Measurements from ENCODE around the gene CASP10. TPM values are rescaled to one million over a fixed set of nuclear protein-coding genes. Genes with fewer than 3 reads are reported as not detected.

CASP10 gene
- total and polyA plus RNA-seq, 9 of the 15 experiments (the other 6 are each of a cell fraction or from before 2014, with no cell fraction given), result 7.1 to 20.4 (median 10.8) TPM

DNA sequence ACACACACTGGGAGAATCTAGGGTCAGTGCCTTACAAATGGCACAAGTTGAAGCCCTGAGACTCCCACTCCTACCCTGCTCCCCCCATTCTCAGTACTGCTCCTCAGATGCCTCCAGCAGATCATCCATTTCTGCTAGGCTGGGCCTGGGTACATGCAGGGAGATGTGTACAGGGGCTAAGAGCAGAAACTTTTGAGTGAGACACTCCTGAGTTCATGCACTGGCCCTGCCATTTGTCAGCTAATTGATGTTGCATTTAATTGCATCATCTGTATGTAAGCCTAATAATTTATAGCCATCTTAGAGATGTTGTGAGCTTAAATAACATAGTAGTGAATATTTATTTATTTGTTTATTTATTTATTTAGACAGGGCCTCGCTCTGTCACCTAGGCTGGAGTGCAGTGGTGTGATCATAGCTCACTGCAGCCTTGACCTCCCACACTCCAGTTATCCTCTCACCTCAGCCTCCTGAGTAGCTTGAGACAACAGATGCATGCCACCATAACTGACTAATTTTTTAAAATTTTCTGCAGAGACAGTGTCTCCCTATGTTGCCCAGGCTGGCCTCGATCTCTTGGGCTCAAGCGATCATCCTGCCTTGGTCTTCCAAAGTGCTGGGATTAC, 72.6 kb downstream of the CASP10 start (continued):
- TF ChIP-seq MITF (IDR thresholded peaks at IDR 0.05) (no peak), CEBPB (tag; IDR thresholded peaks at IDR 0.05) (peak; percentile 30), XRCC4 (IDR thresholded peaks at IDR 0.05; ENCODE audit: extremely low read depth, insufficient read depth, insufficient read length) (no peak), XRCC3 (IDR thresholded peaks at IDR 0.05) (no peak), FOSL1 (tag; conservative IDR thresholded peaks at IDR 0.05) (no peak), ZNF165 (CRISPR knock-in tag; IDR thresholded peaks at IDR 0.05; ENCODE audit: borderline replicate concordance) (no peak), PTRF (tag; IDR thresholded peaks at IDR 0.05) (no peak), SLC30A9 (CRISPR knock-in tag; IDR thresholded peaks at IDR 0.05) (no peak), SMAD4 (CRISPR knock-in tag; conservative IDR thresholded peaks at IDR 0.05) (0 out of 2 replicates have a peak, but pooled peaks have one; percentile 22), ZNF239 (CRISPR knock-in tag; IDR thresholded peaks at IDR 0.05) (no peak), ZNF347 (CRISPR knock-in tag; IDR thresholded peaks at IDR 0.05; ENCODE audit: low read depth) (no peak), ZC3H11A (IDR thresholded peaks at IDR 0.05; ENCODE audit: low read depth, low read length) (no peak), ZSCAN29 (IDR thresholded peaks at IDR 0.05) (no peak), ESRRB (CRISPR knock-in tag; IDR thresholded peaks at IDR 0.05; ENCODE audit: borderline replicate concordance) (no peak), JUND (IDR thresholded peaks at IDR 0.05; ENCODE audit: borderline replicate concordance, low read depth, low read length) (peak; percentile 44; the same call in 1 of the 2 replicates), JUND (tag; IDR thresholded peaks at IDR 0.05; ENCODE audit: borderline replicate concordance, low read depth, low read length) (no peak), IFI16 (CRISPR knock-in tag; IDR thresholded peaks at IDR 0.05) (no peak), TCF15 (CRISPR knock-in tag; IDR thresholded peaks at IDR 0.05) (no peak), REST (IDR thresholded peaks at IDR 0.05; ENCODE audit: borderline replicate concordance) (no peak), REST (CRISPR knock-in tag; IDR thresholded peaks at IDR 0.05; ENCODE audit: low read depth) (no peak), NR1H2 (CRISPR knock-in tag; IDR thresholded peaks at IDR 0.05) (no peak)

Measured in K562 (cell line).